Lower leg skin (tissue), 4 donors: ENCODE results near the gene CFAP410. TPM values are rescaled to one million over a fixed set of nuclear protein-coding genes. Genes with fewer than 3 reads are reported as not detected.

Source experiments
- DNase-seq, 2 donors: peaks; one replicate each; pipeline ENCODE4 v3.0.0-alpha.2; 2019; ENCODE audit warnings: low spot score in 2 of 2
- H3K4me3 ChIP-seq: fragments of 200-600 bp; sonication (generic); 2 replicates; pipeline ENCODE4 v1.5.1; 2017; ENCODE audit warnings: mild to moderate bottlenecking, low read depth; ENCODE audit not compliant: poor library complexity, severe bottlenecking
- POLR2A ChIP-seq, 2 donors: fragments of 450-650 bp; IDR thresholded peaks; one replicate each; pipeline ENCODE4 v1.6.1; 2016 to 2017; ENCODE audit warnings: antibody characterized with exemption in 2 of 2, mild to moderate bottlenecking in 1 of 2, moderate library complexity in 1 of 2
- WGBS, 2 donors: methylation state at CpG; one replicate each; pipeline ENCODE4 v1.1.5; 2018; 5-methylcytosine and 5-hydroxymethylcytosine counted together
- intact Hi-C: fragments of 100-400 bp; cut with DNase I; formaldehyde crosslinking; loops from one replicate; pipeline ENCODE4 v1.15.0; 2023; ENCODE audit warnings: low total_unique reads
- total RNA-seq, 4 donors: library from RNA; depleted of rRNA; stranded (reverse); fragments of >200 nt; gene quantifications; one replicate each; pipeline ENCODE4 v1.1.0, GENCODE V29; 2016
- TF ChIP-seq, protein P1 (sequence below), 3 donors: fragments of 450-650 bp; IDR thresholded peaks; one replicate each; pipeline ENCODE4 v1.5.1; 2016; ENCODE audit warnings: antibody characterized with exemption in 3 of 3, mild to moderate bottlenecking in 3 of 3, moderate library complexity in 2 of 3

The CFAP410 gene
- total RNA-seq, 4 donors from 2014 or later = 21.3 to 40.1 (median 25.2) TPM

DNA sequence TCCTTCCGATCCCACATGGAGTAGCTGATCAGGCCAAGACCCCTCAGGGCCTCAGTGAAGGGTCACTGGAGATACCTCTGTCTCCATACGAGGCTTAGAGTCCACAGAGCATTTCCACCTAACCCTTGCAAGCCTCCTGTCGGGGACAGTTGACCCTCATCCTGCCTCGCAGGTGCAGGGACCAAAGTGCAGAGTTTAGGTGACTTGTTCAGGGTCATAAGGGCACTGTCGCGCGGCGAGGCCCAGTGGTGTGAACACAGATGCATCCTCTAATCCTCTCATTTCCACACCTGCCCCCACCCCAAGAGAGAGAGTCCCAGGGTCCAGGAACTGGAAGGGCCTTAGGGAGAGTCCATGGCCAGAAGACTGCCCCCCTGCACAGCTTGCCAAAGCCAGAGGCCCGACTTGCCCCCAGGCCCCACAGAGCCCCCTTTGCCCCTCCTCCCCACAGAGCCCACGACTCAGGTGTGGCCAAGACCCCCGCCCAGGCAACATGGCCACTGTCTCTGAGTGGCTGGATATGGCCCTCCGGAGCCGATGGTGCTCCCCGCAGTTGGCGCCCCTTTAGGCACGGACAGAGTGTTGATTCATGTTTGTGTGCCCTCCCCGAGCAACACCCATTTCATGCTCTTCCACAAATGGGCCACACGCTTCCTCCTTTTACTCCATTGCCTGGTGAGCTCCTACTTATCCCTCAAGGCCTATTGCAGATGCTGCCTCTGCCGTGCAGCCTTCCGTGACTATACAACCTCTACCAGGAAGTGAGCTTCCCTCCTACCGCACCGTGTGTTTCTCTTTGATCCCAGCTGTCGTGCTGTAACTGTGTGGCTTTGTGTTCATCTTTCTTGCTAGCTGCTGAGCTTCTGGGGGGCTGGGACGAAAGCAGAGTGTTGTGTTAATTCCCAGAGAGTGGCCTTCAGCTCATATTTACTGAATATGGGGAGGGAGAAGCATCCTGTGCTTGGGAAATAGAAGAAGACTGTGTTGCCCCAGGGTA lies 15.9 kb upstream of the CFAP410 start:
- TF ChIP-seq POLR2A (IDR thresholded peaks at IDR 0.05) = no peak
- H3K4me3 ChIP-seq = no peak overlapping the region
- intact Hi-C loops = no loop called here
- no peak for DNase-seq
- 86% methylated on average over 24 of the region's 24 CpGs for WGBS, 2 donors

DNA sequence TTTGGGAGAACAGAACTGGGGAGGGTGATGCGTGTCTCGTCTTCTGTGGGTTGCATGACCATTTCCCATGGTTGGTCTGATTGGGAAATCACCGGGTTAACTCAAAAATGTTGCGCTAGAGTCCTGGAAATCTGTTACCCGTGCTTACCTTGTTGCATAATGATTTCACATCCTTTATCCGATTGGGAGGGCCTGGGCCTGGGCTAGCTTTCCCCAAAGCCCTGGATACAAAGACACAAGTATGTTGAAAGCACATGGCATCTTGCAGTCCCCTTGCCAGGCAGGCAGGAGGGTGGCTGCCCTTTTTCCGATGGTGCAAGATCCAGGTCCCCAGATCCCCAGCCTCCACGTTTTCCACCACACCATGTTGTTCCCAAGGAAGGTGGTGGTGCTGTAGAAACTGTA lies 14.8 kb upstream of the CFAP410 start:
- no peak overlapping the region for H3K4me3 ChIP-seq
- intact Hi-C loops = no loop called here

DNA sequence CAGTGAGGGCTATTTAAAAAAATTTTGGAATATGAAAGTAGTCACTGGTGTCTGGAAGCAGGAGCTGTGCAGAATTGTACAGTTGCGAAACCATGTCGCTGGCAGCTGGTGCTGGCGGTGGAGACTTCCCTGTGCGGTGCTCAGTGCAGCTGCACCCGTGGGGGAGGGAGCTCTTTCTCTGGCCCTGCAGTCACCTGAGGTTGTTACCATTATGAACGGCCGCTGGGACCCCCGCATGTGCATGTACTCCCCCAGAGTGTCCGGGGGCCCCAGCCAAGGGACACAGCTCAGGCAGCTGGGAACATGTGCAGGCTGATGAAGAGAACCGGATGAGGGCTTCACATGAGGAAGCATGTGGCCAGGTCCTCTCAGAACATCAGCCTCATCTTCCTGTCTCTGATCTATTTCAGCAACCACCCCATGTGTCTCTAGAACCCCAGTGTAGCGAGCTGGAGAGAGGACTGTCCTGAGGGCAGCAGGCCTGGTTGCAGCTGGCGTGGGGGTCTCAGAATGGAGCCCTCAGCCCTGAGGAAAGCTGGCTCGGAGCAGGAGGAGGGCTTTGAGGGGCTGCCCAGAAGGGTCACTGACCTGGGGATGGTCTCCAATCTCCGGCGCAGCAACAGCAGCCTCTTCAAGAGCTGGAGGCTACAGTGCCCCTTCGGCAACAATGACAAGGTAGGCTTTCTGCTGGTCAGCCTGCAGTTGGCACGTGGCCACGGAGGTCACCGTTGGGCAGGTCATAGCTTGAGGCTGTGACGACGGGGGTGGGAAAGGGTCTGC lies 14.2 kb upstream of the CFAP410 start, which contains the start of gene TRPM2:
Gene TRPM2, plus strand, starts transcription at position 431 of the 780 bp plus-strand sequence. Its CDS starts 80 bp downstream, at position 511.
- H3K4me3 ChIP-seq = no peak within 1 kb of the TSS
- TF ChIP-seq POLR2A (IDR thresholded peaks at IDR 0.05) = no peak
- TF ChIP-seq, protein P1, sequence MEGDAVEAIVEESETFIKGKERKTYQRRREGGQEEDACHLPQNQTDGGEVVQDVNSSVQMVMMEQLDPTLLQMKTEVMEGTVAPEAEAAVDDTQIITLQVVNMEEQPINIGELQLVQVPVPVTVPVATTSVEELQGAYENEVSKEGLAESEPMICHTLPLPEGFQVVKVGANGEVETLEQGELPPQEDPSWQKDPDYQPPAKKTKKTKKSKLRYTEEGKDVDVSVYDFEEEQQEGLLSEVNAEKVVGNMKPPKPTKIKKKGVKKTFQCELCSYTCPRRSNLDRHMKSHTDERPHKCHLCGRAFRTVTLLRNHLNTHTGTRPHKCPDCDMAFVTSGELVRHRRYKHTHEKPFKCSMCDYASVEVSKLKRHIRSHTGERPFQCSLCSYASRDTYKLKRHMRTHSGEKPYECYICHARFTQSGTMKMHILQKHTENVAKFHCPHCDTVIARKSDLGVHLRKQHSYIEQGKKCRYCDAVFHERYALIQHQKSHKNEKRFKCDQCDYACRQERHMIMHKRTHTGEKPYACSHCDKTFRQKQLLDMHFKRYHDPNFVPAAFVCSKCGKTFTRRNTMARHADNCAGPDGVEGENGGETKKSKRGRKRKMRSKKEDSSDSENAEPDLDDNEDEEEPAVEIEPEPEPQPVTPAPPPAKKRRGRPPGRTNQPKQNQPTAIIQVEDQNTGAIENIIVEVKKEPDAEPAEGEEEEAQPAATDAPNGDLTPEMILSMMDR (IDR thresholded peaks at IDR 0.05) = no peak
- WGBS, 2 donors = 51 to 58% methylated on average over 18 to 21 of the region's 21 CpGs
- DNase-seq = no peak
- intact Hi-C loops = no loop called here

More for the DNA sequence above, 14.8 kb upstream of the CFAP410 start:
- TF ChIP-seq POLR2A (IDR thresholded peaks at IDR 0.05) = no peak
- TF ChIP-seq, protein P1 (IDR thresholded peaks at IDR 0.05) = no peak
- DNase-seq = no peak
- 78 to 81% methylated on average over 8 of the region's 8 CpGs for WGBS, 2 donors

DNA sequence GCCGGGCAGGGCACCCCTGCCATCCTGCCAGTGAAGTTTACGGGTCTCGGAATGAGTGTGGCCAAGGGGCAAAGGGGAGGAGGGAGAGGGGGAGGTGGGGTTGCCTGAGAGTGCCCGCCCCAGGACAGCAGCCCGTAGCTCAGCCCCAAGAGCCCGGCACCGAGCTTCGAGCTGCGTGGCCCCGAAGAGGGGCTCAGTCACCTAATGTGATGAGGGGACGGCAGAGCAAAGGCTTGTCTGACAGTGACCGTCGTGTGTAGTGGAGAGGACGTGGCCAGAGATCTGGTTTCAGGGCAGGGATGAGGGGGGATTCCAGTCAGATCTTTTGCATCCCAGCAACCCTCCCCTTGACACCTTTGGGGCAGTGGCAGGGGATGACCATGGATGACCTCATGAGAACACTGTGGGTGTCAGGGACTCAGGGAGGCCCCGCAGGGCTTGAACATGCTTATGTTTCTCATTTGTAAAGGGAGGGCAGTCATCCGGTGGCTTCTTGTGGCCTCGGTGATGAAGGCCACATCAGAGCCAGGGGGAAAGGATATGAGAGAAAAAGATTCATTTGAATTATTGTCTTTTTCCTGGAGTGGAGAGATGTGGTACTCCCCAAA lies 13.2 kb upstream of the CFAP410 start:
- 85 to 92% methylated on average over 17 of the region's 17 CpGs for WGBS, 2 donors
- H3K4me3 ChIP-seq = no peak overlapping the region
- no peak for TF ChIP-seq POLR2A (IDR thresholded peaks at IDR 0.05)
- TF ChIP-seq, protein P1 (IDR thresholded peaks at IDR 0.05) = no peak

GRCh38 chr21:44351535-44352252 lies 12.5 kb upstream of the CFAP410 start:
- WGBS, 2 donors = 84% methylated on average over 17 to 18 of the region's 18 CpGs
- intact Hi-C loops = no loop called here
- DNase-seq = no peak
- H3K4me3 ChIP-seq = no peak overlapping the region
- TF ChIP-seq, protein P1 (IDR thresholded peaks at IDR 0.05) = no peak
- no peak for TF ChIP-seq POLR2A (IDR thresholded peaks at IDR 0.05)

More for the DNA sequence above, 13.2 kb upstream of the CFAP410 start:
- intact Hi-C loops = no loop called here
- DNase-seq = no peak
